GM19023 (cell line): ENCODE data around the gene SLFNL1.

Experiments
- ATAC-seq: cut with Tn5 transposase; IDR thresholded peaks from one replicate; pipeline ENCODE4 v1.9.1; 2021; ENCODE audit warnings: mild to moderate bottlenecking, moderate library complexity; ENCODE audit not compliant: unreplicated experiment

SLFNL1 gene

GRCh38 chr1:41021526-41022308 lies at the start of gene SLFNL1:
SLFNL1 (minus strand) TSS chr1:41021725; CDS start chr1:41020660, 1,065 bp downstream.
- ATAC-seq = no peak

GRCh38 chr1:41056907-41057306 lies 35.4 kb upstream of the SLFNL1 start:
- ATAC-seq = no peak

- ATAC-seq = no peak
These were observed 31.8 kb upstream of the SLFNL1 start for GRCh38 chr1:41053316-41053715.

- ATAC-seq = no peak
These were observed 29.5 kb upstream of the SLFNL1 start for GRCh38 chr1:41051022-41051421.

GRCh38 chr1:41048540-41048939 lies 27.0 kb upstream of the SLFNL1 start:
- no peak for ATAC-seq

GRCh38 chr1:41046347-41046775 lies 24.8 kb upstream of the SLFNL1 start:
- ATAC-seq = no peak

- ATAC-seq = no peak
These were observed 24.2 kb upstream of the SLFNL1 start for GRCh38 chr1:41045740-41046139.

GRCh38 chr1:41044187-41044586 lies 22.7 kb upstream of the SLFNL1 start:
- no peak for ATAC-seq

GRCh38 chr1:41041614-41042270 lies 20.2 kb upstream of the SLFNL1 start:
- ATAC-seq = no peak

- ATAC-seq = no peak
These were observed 16.6 kb upstream of the SLFNL1 start for GRCh38 chr1:41038110-41038509.

- ATAC-seq = no peak
These were observed 15.8 kb upstream of the SLFNL1 start for GRCh38 chr1:41037116-41037903.

- no peak for ATAC-seq
These were observed 11.7 kb upstream of the SLFNL1 start for GRCh38 chr1:41033272-41033671.

GRCh38 chr1:41032147-41032546 lies 10.6 kb upstream of the SLFNL1 start:
- no peak for ATAC-seq

- no peak for ATAC-seq
These were observed 9.5 kb upstream of the SLFNL1 start for GRCh38 chr1:41030872-41031616.

- no peak for ATAC-seq
These were observed 6.6 kb upstream of the SLFNL1 start for GRCh38 chr1:41028034-41028642.

GRCh38 chr1:41025979-41026819 lies 4.7 kb upstream of the SLFNL1 start:
- ATAC-seq = no peak

- ATAC-seq = no peak
These were observed 3.4 kb upstream of the SLFNL1 start for GRCh38 chr1:41024953-41025352.

- ATAC-seq = no peak
These were observed 1.9 kb upstream of the SLFNL1 start for GRCh38 chr1:41023279-41023990.

GRCh38 chr1:41022424-41022823 lies 899 bp upstream of the SLFNL1 start:
- no peak for ATAC-seq
